ENCODE results near the gene FRMPD4.

Gene FRMPD4

GRCh38 chrX:12554206-12554605 lies 415.9 kb downstream of the FRMPD4 start:
- TF ChIP-seq HDGF (IDR thresholded peaks at IDR 0.05; ENCODE audit: borderline replicate concordance) = no peak
- no peak for TF ChIP-seq CTBP1 (IDR thresholded peaks at IDR 0.05; ENCODE audit: borderline replicate concordance)
- no peak for TF ChIP-seq PKNOX1 (IDR thresholded peaks at IDR 0.05)
- no peak for TF ChIP-seq ELF4 (IDR thresholded peaks at IDR 0.05)
- no peak for TF ChIP-seq FOXK2 (IDR thresholded peaks at IDR 0.05)
- TF ChIP-seq ARNT (IDR thresholded peaks at IDR 0.05) = no peak
- no peak for TF ChIP-seq SUZ12 (IDR thresholded peaks at IDR 0.05)
- TF ChIP-seq LEF1 (IDR thresholded peaks at IDR 0.05; ENCODE audit: borderline replicate concordance) = no peak
- DNase-seq (ENCODE audit: extremely low spot score) = no peak
- POLR2A ChIA-PET = no interaction called here
- CTCF ChIA-PET = no interaction called here

GRCh38 chrX:12563121-12563520 lies 424.8 kb downstream of the FRMPD4 start:
- TF ChIP-seq ELF4 (IDR thresholded peaks at IDR 0.05) (no peak), HDGF (IDR thresholded peaks at IDR 0.05; ENCODE audit: borderline replicate concordance) (no peak), FOXM1 (IDR thresholded peaks at IDR 0.05; ENCODE audit: borderline replicate concordance) (no peak), FOXA1 (IDR thresholded peaks at IDR 0.05) (no peak), CTBP1 (IDR thresholded peaks at IDR 0.05; ENCODE audit: borderline replicate concordance) (no peak), ZNF384 (IDR thresholded peaks at IDR 0.05) (no peak), PKNOX1 (IDR thresholded peaks at IDR 0.05) (no peak), BHLHE40 (IDR thresholded peaks at IDR 0.05; ENCODE audit: borderline replicate concordance) (no peak), SP1 (IDR thresholded peaks at IDR 0.05) (no peak), NFRKB (IDR thresholded peaks at IDR 0.05) (no peak), L3MBTL2 (conservative IDR thresholded peaks at IDR 0.05) (no peak), SUZ12 (IDR thresholded peaks at IDR 0.05) (no peak)
- CTCF ChIA-PET = no interaction called here
- POLR2A ChIA-PET = no interaction called here

GRCh38 chrX:12564221-12564620 lies 425.9 kb downstream of the FRMPD4 start:
- TF ChIP-seq SUZ12 (IDR thresholded peaks at IDR 0.05) (no peak), FOXA1 (IDR thresholded peaks at IDR 0.05) (no peak), SP1 (IDR thresholded peaks at IDR 0.05) (no peak), FOXM1 (IDR thresholded peaks at IDR 0.05; ENCODE audit: borderline replicate concordance) (no peak), ELF4 (IDR thresholded peaks at IDR 0.05) (no peak), PKNOX1 (IDR thresholded peaks at IDR 0.05) (no peak), TARDBP (IDR thresholded peaks at IDR 0.05) (no peak), NFRKB (IDR thresholded peaks at IDR 0.05) (no peak), L3MBTL2 (conservative IDR thresholded peaks at IDR 0.05) (no peak), ZNF384 (IDR thresholded peaks at IDR 0.05) (no peak), CTBP1 (IDR thresholded peaks at IDR 0.05; ENCODE audit: borderline replicate concordance) (no peak), HDGF (IDR thresholded peaks at IDR 0.05; ENCODE audit: borderline replicate concordance) (no peak), ARNT (IDR thresholded peaks at IDR 0.05) (no peak), LEF1 (IDR thresholded peaks at IDR 0.05; ENCODE audit: borderline replicate concordance) (no peak), FOXK2 (IDR thresholded peaks at IDR 0.05) (no peak)
- POLR2A ChIA-PET = no interaction called here
- DNase-seq (ENCODE audit: extremely low spot score) = no peak
- CTCF ChIA-PET = no interaction called here

More at GRCh38 chrX:12563121-12563520, 424.8 kb downstream of the FRMPD4 start:
- DNase-seq (ENCODE audit: extremely low spot score) = no peak

- DNase-seq (ENCODE audit: extremely low spot score) = peak; percentile 9
- TF ChIP-seq ELF4 (IDR thresholded peaks at IDR 0.05) (no peak), L3MBTL2 (conservative IDR thresholded peaks at IDR 0.05) (no peak), FOXM1 (IDR thresholded peaks at IDR 0.05; ENCODE audit: borderline replicate concordance) (no peak), FOXK2 (IDR thresholded peaks at IDR 0.05) (no peak), SUZ12 (IDR thresholded peaks at IDR 0.05) (no peak), CTBP1 (IDR thresholded peaks at IDR 0.05; ENCODE audit: borderline replicate concordance) (no peak), FOXA1 (IDR thresholded peaks at IDR 0.05) (no peak)
- CTCF ChIA-PET = interaction anchor here (0.6 kb wide), 1 partner anchor 36 kb away, joined by 3 read pairs; no protein-coding TSS in a partner anchor
- POLR2A ChIA-PET = no interaction called here
Measured at GRCh38 chrX:12567857-12568256, 429.6 kb downstream of the FRMPD4 start.

- CTCF ChIA-PET = no interaction called here
- no peak for TF ChIP-seq ZNF384 (IDR thresholded peaks at IDR 0.05)
- TF ChIP-seq FOXM1 (IDR thresholded peaks at IDR 0.05; ENCODE audit: borderline replicate concordance) = no peak
- no peak for TF ChIP-seq SP1 (IDR thresholded peaks at IDR 0.05)
- TF ChIP-seq TARDBP (IDR thresholded peaks at IDR 0.05) = no peak
- no peak for TF ChIP-seq ARNT (IDR thresholded peaks at IDR 0.05)
- TF ChIP-seq SUZ12 (IDR thresholded peaks at IDR 0.05) = no peak
- no peak for TF ChIP-seq HDGF (IDR thresholded peaks at IDR 0.05; ENCODE audit: borderline replicate concordance)
- no peak for TF ChIP-seq L3MBTL2 (conservative IDR thresholded peaks at IDR 0.05)
- no peak for TF ChIP-seq LEF1 (IDR thresholded peaks at IDR 0.05; ENCODE audit: borderline replicate concordance)
- POLR2A ChIA-PET = no interaction called here
- no peak for DNase-seq (ENCODE audit: extremely low spot score)
Measured at GRCh38 chrX:12570859-12571501, 432.7 kb downstream of the FRMPD4 start.

- ChIA-PET CTCF (no interaction called here), POLR2A (no interaction called here)
- DNase-seq (ENCODE audit: extremely low spot score) = no peak
- TF ChIP-seq FOXA1 (IDR thresholded peaks at IDR 0.05) = no peak
- TF ChIP-seq NFRKB (IDR thresholded peaks at IDR 0.05) = no peak
- no peak for TF ChIP-seq SUZ12 (IDR thresholded peaks at IDR 0.05)
- no peak for TF ChIP-seq L3MBTL2 (conservative IDR thresholded peaks at IDR 0.05)
- no peak for TF ChIP-seq SP1 (IDR thresholded peaks at IDR 0.05)
- no peak for TF ChIP-seq LEF1 (IDR thresholded peaks at IDR 0.05; ENCODE audit: borderline replicate concordance)
- no peak for TF ChIP-seq HDGF (IDR thresholded peaks at IDR 0.05; ENCODE audit: borderline replicate concordance)
- TF ChIP-seq FOXM1 (IDR thresholded peaks at IDR 0.05; ENCODE audit: borderline replicate concordance) = no peak
- no peak for TF ChIP-seq FOXK2 (IDR thresholded peaks at IDR 0.05)
- TF ChIP-seq BHLHE40 (IDR thresholded peaks at IDR 0.05; ENCODE audit: borderline replicate concordance) = no peak
- TF ChIP-seq ARNT (IDR thresholded peaks at IDR 0.05) = no peak
- no peak for TF ChIP-seq CTBP1 (IDR thresholded peaks at IDR 0.05; ENCODE audit: borderline replicate concordance)
- no peak for TF ChIP-seq ELF4 (IDR thresholded peaks at IDR 0.05)
- TF ChIP-seq ZNF384 (IDR thresholded peaks at IDR 0.05) = no peak
- TF ChIP-seq TARDBP (IDR thresholded peaks at IDR 0.05) = no peak
- no peak for TF ChIP-seq PKNOX1 (IDR thresholded peaks at IDR 0.05)
Measured at GRCh38 chrX:12579311-12579710, 441.0 kb downstream of the FRMPD4 start.

Data from HEK293T (cell line).